ENCODE results near the gene TRAF2. TPM values are rescaled to one million over a fixed set of nuclear protein-coding genes. Genes with fewer than 3 reads are reported as not detected.
A peak's percentile ranks its signal among the peaks of the same experiment; 100 is the strongest.

Gene TRAF2
- total and polyA plus RNA-seq, 2 donors from 2014 or later, result 11.4 to 16.9 TPM

DNA sequence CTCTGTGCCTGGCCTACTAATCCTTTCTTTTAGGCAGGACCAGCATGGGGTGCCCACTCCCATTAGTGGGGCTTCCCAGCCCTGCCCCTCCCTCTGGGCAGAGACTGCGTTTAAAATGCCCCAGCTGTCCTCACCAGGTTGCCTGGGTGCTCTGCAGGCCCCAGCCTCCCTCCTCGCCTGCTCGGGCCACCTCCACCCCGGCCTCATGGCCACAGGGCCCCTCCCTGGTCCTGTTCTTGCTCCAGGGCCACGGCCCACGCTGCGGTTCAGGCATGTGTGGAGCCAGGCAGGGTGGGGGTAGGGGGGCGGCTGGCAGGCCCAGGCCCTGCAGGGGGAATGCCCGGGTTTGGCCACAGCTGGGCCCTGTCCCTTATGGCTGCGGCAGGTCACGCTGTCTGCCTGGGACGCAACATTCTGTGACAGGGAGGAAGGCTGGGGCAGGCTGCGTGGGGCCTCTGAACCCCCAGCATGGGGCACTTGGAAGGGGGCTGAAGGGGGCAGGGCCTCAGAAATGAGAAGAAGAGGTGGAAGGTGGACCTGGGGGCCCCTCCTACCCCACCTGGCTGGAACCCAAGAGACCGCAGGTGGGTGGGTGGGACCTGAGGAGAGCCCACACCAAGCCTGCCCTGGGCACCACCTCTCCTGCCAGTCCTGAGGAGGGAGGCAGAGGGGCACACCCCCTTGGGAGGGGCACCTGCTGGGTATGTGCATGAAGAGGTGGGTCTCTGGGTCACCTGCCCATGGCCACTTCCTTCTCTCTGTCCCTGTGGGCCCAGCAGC is 65.4 kb downstream of the TRAF2 start, which contains the start of gene LCN12:
Gene LCN12, plus strand, starts transcription at position 733 of the 780 bp plus-strand sequence. CDS start 55 bp downstream, outside the sequence.
- Histone ChIP-seq H3K9me3 (ENCODE audit: control insufficient read depth in 2 of 3, insufficient read depth in 1 of 3, low read length in 3 of 3) (no peaks in the 10 kb centered on the region), H3K27me3 (ENCODE audit: control insufficient read depth, insufficient read depth, low read length) (no peaks in the 10 kb centered on the region), H3K4me3 (ENCODE audit: low read length in 3 of 3) (no peak within 1 kb of the TSS), H3K36me3 (ENCODE audit: control insufficient read depth in 2 of 3, insufficient read depth in 3 of 3, low read length in 3 of 3) (no peaks in the 10 kb centered on the region), H3K9ac (ENCODE audit: low read length in 3 of 3) (no peak within 1 kb of the TSS), H3K27ac (ENCODE audit: low read depth in 2 of 2, low read length in 2 of 2) (peak within 1 kb of the TSS in 1 of 2 donors; percentile 28), H3K4me1 (ENCODE audit: control insufficient read depth in 2 of 3, insufficient read depth in 2 of 3, low read depth in 1 of 3, low read length in 3 of 3) (peaks cover 0 to 14% (median 9%) of the 10 kb centered on the region in 3 donors)
- TF ChIP-seq, protein P1, sequence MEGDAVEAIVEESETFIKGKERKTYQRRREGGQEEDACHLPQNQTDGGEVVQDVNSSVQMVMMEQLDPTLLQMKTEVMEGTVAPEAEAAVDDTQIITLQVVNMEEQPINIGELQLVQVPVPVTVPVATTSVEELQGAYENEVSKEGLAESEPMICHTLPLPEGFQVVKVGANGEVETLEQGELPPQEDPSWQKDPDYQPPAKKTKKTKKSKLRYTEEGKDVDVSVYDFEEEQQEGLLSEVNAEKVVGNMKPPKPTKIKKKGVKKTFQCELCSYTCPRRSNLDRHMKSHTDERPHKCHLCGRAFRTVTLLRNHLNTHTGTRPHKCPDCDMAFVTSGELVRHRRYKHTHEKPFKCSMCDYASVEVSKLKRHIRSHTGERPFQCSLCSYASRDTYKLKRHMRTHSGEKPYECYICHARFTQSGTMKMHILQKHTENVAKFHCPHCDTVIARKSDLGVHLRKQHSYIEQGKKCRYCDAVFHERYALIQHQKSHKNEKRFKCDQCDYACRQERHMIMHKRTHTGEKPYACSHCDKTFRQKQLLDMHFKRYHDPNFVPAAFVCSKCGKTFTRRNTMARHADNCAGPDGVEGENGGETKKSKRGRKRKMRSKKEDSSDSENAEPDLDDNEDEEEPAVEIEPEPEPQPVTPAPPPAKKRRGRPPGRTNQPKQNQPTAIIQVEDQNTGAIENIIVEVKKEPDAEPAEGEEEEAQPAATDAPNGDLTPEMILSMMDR (IDR thresholded peaks at IDR 0.05; ENCODE audit: borderline replicate concordance, extremely low read depth, insufficient read depth), result no peak
- DNase-seq, result peak in 4 of 5 donors; percentile 47 to 92 (median 69)
- intact Hi-C loops (cut with DNase I), result loop anchor here (10.0 kb wide), 1 partner anchor 73 kb away; the partner anchor contains the start of gene ABCA2
- FAIRE-seq, result no peak

DNA sequence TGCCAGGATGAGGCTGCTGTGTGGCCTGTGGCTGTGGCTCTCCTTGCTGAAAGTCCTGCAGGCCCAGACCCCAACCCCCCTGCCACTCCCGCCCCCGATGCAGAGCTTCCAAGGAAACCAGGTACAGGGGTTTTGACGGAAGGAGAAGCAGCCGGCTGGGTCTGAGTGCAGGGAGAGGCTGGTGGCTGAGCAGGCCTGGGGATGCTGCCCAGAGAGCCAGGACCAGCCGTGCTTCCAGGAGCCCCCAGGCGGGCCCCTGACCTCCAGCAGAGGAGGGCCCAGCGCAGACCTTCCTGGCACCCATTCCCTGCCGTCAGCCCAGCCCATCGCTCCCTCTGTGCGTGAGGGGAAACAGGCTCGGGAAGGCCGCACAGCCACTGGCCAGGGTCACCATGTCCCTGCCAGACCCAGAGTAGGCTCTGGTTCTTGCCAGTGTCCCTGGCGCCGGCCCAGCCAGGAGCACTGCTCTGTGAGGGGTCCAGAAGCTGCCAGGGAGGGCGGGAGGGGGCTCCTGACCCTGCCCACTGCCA is 66.1 kb downstream of the TRAF2 start:
- FAIRE-seq (no peak), DNase-seq (peak in 2 of 5 donors; percentile 39 to 77)
- no peak overlapping the region for H3K27ac ChIP-seq (ENCODE audit: low read depth in 2 of 2, low read length in 2 of 2)
- H3K27me3 ChIP-seq (ENCODE audit: control insufficient read depth, insufficient read depth, low read length), result no peaks in the 10 kb centered on the region
- H3K36me3 ChIP-seq (ENCODE audit: control insufficient read depth in 2 of 3, insufficient read depth in 3 of 3, low read length in 3 of 3), result no peaks in the 10 kb centered on the region
- no peak overlapping the region for H3K4me3 ChIP-seq (ENCODE audit: low read length in 3 of 3)
- H3K4me1 ChIP-seq (ENCODE audit: control insufficient read depth in 2 of 3, insufficient read depth in 2 of 3, low read depth in 1 of 3, low read length in 3 of 3), result peaks cover 0 to 14% (median 9%) of the 10 kb centered on the region in 3 donors
- TF ChIP-seq, protein P1 (IDR thresholded peaks at IDR 0.05; ENCODE audit: borderline replicate concordance, extremely low read depth, insufficient read depth), result no peak
- H3K9me3 ChIP-seq (ENCODE audit: control insufficient read depth in 2 of 3, insufficient read depth in 1 of 3, low read length in 3 of 3), result no peaks in the 10 kb centered on the region
- no peak overlapping the region for H3K9ac ChIP-seq (ENCODE audit: low read length in 3 of 3)
- intact Hi-C loops (cut with DNase I), result loop anchor here (10.0 kb wide), 1 partner anchor 72 kb away; the partner anchor contains the start of gene ABCA2

DNA sequence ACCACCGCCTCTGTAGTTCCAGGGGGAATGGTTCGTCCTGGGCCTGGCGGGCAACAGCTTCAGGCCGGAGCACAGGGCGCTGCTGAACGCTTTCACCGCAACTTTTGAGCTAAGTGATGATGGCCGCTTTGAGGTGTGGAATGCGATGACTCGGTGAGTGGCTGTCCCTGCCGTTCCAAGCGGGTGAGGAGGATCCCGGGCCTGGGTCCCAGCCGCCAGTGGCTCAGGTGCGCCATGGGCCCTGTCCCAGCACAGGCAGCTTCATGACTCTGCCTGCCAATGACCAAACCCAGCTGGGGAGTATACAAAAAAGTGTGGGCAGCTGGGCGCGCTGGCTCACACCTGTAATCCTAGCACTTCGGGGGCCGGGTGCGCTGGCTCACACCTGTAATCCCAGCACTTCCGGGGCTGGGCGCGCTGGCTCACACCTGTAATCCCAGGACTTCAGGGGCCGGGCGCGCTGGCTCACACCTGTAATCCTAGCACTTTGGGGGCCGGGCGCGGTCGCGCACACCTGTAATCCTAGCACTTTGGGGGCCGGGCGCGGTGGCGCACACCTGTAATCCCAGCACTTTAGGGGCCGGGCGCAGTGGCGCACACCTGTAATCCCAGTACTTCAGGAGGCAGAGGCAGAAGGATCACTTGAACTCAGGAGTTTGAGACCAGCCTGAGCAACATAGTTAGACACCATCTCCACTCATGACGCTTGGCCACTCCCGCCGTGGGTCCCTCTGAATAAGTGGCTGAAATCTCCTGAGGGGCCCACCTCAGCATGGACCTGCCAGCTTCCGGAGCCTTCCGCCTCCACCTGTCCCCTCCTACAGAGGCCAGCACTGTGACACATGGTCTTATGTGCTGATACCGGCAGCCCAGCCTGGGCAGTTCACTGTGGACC is 66.8 kb downstream of the TRAF2 start:
- Histone ChIP-seq H3K27me3 (ENCODE audit: control insufficient read depth, insufficient read depth, low read length) (no peaks in the 10 kb centered on the region), H3K9ac (ENCODE audit: low read length in 3 of 3) (no peak overlapping the region), H3K4me3 (ENCODE audit: low read length in 3 of 3) (no peak overlapping the region), H3K4me1 (ENCODE audit: control insufficient read depth in 2 of 3, insufficient read depth in 2 of 3, low read depth in 1 of 3, low read length in 3 of 3) (peaks cover 0 to 10% (median 5%) of the 10 kb centered on the region in 3 donors), H3K9me3 (ENCODE audit: control insufficient read depth in 2 of 3, insufficient read depth in 1 of 3, low read length in 3 of 3) (no peaks in the 10 kb centered on the region), H3K27ac (ENCODE audit: low read depth in 2 of 2, low read length in 2 of 2) (no peak overlapping the region), H3K36me3 (ENCODE audit: control insufficient read depth in 2 of 3, insufficient read depth in 3 of 3, low read length in 3 of 3) (no peaks in the 10 kb centered on the region)
- TF ChIP-seq, protein P1 (IDR thresholded peaks at IDR 0.05; ENCODE audit: borderline replicate concordance, extremely low read depth, insufficient read depth), result no peak
- FAIRE-seq (no peak), DNase-seq (peak in 3 of 5 donors; percentile 38 to 69 (median 56))
- intact Hi-C loops (cut with DNase I), result loop anchor here (10.0 kb wide), 1 partner anchor 72 kb away; the partner anchor contains the start of gene ABCA2

Measured in kidney (tissue), 14 donors.